ENCODE measurements around the gene SUN2.

The SUN2 gene

DNA sequence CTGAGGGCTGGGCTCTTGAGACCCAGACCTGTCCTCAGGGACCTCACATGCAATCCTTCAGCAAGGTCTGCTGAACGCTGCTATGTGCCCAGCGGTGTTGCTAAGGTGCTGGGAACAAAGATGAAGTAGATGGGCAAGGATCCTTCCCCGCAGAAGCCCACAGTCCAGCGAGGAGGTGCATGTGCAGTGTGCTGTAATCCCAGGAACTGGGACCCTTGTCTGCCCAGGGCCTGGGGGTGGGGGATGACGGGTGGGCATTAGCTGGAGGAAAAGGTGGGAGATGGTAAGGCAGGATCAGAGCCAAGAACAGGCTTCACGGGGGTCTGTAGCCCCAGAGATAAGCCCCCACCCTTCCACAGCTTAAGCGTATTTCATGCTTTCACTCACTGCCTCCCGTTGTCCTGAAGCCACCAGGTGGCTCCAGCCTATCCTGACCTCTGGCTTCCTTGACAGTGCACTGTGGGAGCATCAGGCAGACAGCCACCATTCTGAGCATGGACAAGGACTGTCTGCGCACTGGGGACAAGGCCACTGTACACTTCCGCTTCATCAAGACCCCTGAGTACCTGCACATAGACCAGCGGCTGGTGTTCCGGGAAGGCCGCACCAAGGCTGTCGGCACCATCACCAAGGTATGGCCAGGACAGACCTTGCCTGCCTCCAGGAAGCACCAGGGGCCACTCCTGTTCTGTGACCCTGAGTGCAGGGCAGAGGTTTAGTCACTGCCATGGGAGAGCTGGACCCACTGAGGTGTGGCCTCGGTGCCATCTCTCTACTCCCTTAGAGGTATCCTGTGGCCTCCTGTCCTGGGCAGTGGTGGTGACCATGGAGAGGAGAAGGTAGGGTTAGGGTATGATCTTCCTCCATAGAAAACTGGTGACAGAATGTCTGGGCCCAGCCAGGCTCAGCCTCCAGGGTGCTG lies 28.0 kb downstream of the SUN2 start:
- Mint-ChIP-seq H3K27ac (peak overlapping the region; percentile 42), H3K36me3 (ENCODE audit: low read depth) (peaks cover 100% of the 10 kb centered on the region), H3K4me3 (no peak overlapping the region), H3K4me1 (ENCODE audit: low read depth) (peaks cover 3% of the 10 kb centered on the region), H3K27me3 (no peaks in the 10 kb centered on the region), H3K9me3 (no peaks in the 10 kb centered on the region)
- DNase-seq, result no peak

DNA sequence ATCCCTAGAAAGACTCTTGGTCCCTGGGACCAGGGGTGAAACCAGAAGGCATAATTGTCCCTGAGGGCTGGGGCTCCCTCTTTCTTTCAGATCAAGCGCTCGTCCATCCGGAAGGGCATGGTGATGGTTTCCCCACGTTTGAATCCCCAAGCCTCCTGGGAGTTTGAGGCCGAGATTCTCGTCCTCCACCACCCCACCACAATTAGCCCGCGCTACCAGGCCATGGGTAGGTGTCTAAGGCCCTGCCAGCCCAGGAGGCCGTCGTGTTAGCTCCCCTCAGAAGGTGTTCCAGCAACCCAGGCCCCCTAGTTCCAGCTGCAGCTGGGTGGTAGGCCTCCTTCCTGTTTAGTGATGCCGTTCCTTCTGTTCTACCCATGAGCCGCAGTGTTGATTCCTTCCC lies 28.7 kb downstream of the SUN2 start:
- Mint-ChIP-seq H3K4me3 (no peak overlapping the region), H3K27ac (peak overlapping the region; percentile 48), H3K9me3 (no peaks in the 10 kb centered on the region), H3K27me3 (no peaks in the 10 kb centered on the region), H3K4me1 (ENCODE audit: low read depth) (peaks cover 2% of the 10 kb centered on the region), H3K36me3 (ENCODE audit: low read depth) (peaks cover 100% of the 10 kb centered on the region)
- no peak for DNase-seq

DNA sequence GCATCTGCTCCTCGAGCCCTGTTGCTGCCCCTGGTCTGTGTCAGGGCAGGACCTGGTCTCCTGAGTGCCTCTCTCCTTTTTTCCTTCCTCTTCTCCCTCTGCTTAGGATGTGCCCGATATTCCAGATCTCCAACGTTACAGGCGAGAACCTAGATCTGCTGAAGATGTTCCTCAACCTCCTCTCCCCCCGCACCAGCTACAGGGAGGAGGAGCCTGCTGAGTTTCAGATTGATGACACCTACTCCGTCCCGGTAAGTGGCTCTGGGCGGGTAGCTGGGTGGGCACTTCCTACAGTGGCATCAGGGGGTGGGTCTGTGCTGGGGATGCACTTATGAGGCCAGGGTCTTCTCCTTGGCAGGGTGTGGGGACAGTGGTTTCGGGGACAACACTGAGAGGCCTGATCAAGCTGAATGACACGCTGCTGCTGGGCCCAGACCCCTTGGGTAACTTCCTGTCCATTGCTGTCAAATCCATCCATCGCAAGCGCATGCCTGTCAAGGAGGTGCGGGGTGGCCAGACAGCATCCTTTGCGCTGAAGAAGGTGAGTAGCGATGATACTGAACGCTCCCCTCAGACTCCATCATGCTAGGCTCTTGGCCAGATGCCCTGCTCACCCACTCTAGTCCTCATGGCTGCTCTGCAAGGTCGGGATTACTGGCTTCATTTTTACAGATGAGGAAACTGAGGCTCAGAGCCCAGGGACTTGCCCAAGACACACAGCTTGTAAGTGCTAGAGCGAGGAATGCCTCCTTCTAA lies 29.7 kb downstream of the SUN2 start:
- DNase-seq, result no peak
- Mint-ChIP-seq H3K36me3 (ENCODE audit: low read depth) (peaks cover 99% of the 10 kb centered on the region), H3K27ac (peak overlapping the region; percentile 66), H3K9me3 (no peaks in the 10 kb centered on the region), H3K4me1 (ENCODE audit: low read depth) (no peaks in the 10 kb centered on the region), H3K4me3 (no peak overlapping the region), H3K27me3 (no peaks in the 10 kb centered on the region)

DNA sequence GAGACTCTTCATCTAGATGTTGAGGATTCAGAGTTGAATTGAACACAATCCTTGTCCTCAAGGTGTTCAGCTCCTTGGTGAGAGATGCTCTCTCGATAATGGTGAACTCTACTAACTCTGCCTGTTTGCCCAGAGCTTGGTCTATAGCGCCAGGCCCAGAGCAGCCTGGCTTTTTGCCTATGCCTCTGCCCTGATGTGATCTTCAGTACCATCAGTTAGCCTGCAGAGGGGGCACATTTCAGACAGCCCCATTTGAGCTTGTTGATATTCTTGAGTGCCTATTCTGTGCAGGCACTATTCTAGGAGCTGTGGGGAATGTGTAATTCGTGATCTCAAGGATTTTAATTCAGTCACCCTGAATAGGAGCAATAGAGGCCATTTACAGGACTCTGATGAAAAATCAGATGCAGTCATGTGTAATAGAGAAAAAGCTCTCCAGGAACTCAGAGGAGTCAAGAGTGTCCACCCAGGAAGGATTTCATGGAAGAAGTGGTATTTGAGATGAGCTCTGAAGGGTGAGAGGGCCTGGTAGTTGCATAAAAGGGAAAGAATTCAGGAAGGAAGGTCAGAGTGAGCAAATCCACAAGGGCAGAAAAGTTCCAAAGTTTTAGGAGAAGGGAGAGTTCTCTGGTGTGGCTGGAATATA lies 30.7 kb downstream of the SUN2 start:
- Mint-ChIP-seq H3K9me3 (no peaks in the 10 kb centered on the region), H3K4me3 (no peak overlapping the region), H3K27me3 (no peaks in the 10 kb centered on the region), H3K4me1 (ENCODE audit: low read depth) (no peaks in the 10 kb centered on the region), H3K36me3 (ENCODE audit: low read depth) (peaks cover 95% of the 10 kb centered on the region), H3K27ac (peak overlapping the region; percentile 66)
- no peak for DNase-seq

DNA sequence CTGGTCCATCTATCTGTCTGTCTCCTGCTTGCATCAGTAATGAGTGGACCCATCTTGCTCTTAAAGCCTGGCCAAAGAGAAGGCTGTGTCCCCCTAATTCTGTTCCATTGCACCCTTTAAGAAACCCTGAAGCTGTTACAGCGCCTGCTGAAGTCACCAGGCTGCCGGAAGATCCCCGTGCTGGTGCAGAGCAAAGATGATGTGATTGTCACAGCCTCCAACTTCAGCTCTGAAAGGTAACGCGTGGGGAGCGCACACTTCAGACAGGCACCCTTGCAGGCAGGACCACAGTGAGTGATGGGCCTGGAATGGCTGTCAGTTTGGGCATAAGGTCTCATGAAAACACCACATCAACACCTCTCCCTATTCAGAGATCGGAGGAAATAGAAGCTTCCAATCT lies 31.6 kb downstream of the SUN2 start:
- Mint-ChIP-seq H3K36me3 (ENCODE audit: low read depth) (peaks cover 92% of the 10 kb centered on the region), H3K9me3 (no peaks in the 10 kb centered on the region), H3K4me1 (ENCODE audit: low read depth) (no peaks in the 10 kb centered on the region), H3K27ac (no peak overlapping the region), H3K27me3 (no peaks in the 10 kb centered on the region), H3K4me3 (no peak overlapping the region)
- no peak for DNase-seq

DNA sequence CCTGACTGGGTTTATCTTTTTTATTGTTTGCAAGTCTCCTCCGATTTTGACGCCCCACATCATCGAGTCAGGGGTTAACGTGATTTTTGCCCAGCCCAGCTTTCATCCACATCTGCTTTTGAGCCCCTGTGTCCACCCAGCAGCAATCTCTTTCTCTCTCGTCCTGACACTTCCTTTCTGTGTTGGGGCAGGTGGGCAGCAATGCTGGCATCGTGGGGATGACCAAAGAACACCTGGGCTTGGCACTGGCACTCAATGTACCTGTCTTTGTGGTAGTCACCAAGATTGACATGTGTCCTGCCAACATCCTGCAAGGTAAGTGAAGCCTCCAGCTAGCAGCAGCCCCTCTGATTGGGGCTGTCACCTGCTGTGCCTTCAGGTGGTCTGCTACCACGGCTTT lies 34.2 kb downstream of the SUN2 start:
- DNase-seq, result no peak
- H3K36me3 Mint-ChIP-seq (ENCODE audit: low read depth), result peaks cover 91% of the 10 kb centered on the region

DNA sequence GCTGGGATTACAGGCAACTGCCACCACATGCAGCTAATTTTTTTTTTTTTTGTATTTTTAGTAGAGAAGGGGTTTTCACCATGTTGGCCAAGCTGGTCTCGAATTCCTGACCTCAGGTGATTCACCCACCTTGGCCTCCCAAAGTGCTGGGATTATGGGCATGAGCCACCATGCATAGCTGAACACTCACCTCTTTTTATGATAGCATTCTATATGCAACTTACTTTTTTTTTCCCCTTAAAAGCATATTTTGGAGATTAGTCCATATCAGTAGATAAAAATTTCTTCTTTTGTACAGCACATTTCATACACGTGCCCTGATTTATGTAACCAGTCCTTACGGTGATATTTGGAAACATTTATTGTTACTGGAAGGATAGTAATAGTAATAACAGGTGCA lies 35.4 kb downstream of the SUN2 start:
- Mint-ChIP-seq H3K9me3 (no peaks in the 10 kb centered on the region), H3K4me3 (no peak overlapping the region), H3K36me3 (ENCODE audit: low read depth) (peaks cover 91% of the 10 kb centered on the region)

More for the DNA sequence above, 34.2 kb downstream of the SUN2 start:
- Mint-ChIP-seq H3K9me3 (no peaks in the 10 kb centered on the region), H3K27ac (no peak overlapping the region), H3K27me3 (no peaks in the 10 kb centered on the region), H3K4me3 (no peak overlapping the region), H3K4me1 (ENCODE audit: low read depth) (peaks cover 3% of the 10 kb centered on the region)

DNA sequence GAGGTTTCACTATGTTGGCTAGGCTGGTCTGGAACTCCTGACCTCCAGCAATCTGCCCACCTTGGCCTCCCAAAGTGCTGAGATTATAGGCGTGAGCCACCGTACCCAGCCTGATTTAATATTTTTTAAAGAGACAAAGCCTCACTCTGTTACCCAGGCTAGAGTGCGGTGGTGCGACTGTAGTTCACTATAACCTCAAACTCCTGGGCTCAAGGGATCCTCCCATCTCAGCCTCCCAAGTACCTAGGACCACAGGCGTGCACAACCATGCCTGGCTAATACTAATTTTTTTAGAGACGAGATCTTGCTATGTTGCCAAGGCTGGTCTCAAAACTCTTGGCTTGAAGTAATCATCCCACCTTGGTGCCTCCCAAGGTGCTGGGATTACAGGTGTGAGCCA lies 36.6 kb downstream of the SUN2 start:
- peaks cover 90% of the 10 kb centered on the region for H3K36me3 Mint-ChIP-seq (ENCODE audit: low read depth)
- H3K27me3 Mint-ChIP-seq, result no peaks in the 10 kb centered on the region
- no peak overlapping the region for H3K4me3 Mint-ChIP-seq
- DNase-seq, result no peak
- no peak overlapping the region for H3K27ac Mint-ChIP-seq
- H3K9me3 Mint-ChIP-seq, result no peaks in the 10 kb centered on the region
- H3K4me1 Mint-ChIP-seq (ENCODE audit: low read depth), result peaks cover 12% of the 10 kb centered on the region

More for the DNA sequence above, 35.4 kb downstream of the SUN2 start:
- no peak overlapping the region for H3K27ac Mint-ChIP-seq
- DNase-seq, result no peak
- peaks cover 5% of the 10 kb centered on the region for H3K4me1 Mint-ChIP-seq (ENCODE audit: low read depth)
- no peaks in the 10 kb centered on the region for H3K27me3 Mint-ChIP-seq

DNA sequence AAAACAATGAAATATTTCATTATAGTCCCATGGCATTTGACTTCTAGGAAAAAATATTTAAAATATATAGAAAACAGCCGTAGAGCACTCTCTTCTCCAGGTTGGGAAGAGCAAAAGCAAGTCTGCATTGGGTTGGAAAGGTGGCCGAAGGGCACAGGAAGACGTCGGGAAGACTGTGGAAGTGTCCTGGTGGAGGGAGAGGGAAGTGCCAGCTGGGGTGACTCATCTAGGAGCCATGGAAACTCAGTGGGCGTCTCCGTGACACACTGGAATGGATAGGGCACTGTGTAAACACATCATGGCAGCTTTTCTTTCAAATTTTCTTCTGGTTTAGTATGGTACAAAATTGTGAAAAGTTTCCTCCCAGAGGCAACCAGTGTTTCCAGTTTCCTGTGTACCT lies 37.4 kb downstream of the SUN2 start:
- H3K27me3 Mint-ChIP-seq, result no peaks in the 10 kb centered on the region
- H3K9me3 Mint-ChIP-seq, result no peaks in the 10 kb centered on the region
- no peak overlapping the region for H3K4me3 Mint-ChIP-seq
- H3K4me1 Mint-ChIP-seq (ENCODE audit: low read depth), result peaks cover 17% of the 10 kb centered on the region
- peaks cover 86% of the 10 kb centered on the region for H3K36me3 Mint-ChIP-seq (ENCODE audit: low read depth)
- H3K27ac Mint-ChIP-seq, result peak overlapping the region; percentile 34
- DNase-seq, result no peak

DNA sequence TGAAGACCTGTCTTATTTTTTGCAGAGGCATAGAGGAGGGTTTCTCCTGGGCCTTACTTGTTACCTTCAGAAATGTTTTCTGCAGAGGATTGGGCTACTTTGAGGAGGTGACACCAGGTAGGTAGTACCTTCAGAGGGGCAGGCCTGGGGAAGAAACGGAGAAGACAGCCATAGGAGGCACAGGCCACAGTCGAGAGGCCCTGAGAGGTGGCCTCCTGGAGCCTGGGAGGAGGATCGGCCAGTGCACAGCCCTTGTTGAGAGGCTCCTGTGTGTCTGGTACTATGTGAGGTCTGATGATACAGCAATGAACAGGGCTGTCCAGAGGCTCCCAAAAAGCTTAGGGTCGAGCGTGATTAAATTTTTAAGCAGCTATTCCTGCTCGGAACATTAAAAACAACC lies 38.6 kb downstream of the SUN2 start:
- DNase-seq, result no peak
- Mint-ChIP-seq H3K27me3 (no peaks in the 10 kb centered on the region), H3K4me1 (ENCODE audit: low read depth) (peaks cover 29% of the 10 kb centered on the region), H3K36me3 (ENCODE audit: low read depth) (peaks cover 86% of the 10 kb centered on the region), H3K4me3 (no peak overlapping the region), H3K27ac (peak overlapping the region; percentile 53), H3K9me3 (no peaks in the 10 kb centered on the region)

DNA sequence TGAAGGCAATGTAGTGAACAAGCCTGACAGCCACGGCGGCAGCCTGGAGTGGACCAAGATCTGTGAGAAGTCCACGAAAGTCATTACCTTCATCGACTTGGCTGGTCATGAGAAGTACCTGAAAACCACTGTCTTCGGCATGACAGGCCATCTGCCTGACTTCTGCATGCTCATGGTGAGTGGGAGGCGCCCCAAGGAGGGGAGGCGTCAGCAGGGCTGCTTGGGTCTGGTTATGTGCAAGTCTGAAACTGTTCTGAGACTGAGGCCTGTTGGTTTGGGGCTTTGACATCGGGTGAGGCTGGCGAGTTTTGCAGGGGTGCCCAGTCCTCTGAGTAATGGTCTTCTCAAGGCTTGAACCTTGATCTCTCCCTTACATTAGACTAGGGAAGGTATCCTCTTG lies 39.0 kb downstream of the SUN2 start:
- H3K4me3 Mint-ChIP-seq, result no peak overlapping the region
- peaks cover 33% of the 10 kb centered on the region for H3K4me1 Mint-ChIP-seq (ENCODE audit: low read depth)
- H3K27ac Mint-ChIP-seq, result peak overlapping the region; percentile 3
- no peaks in the 10 kb centered on the region for H3K27me3 Mint-ChIP-seq
- no peaks in the 10 kb centered on the region for H3K9me3 Mint-ChIP-seq
- peaks cover 86% of the 10 kb centered on the region for H3K36me3 Mint-ChIP-seq (ENCODE audit: low read depth)
- peak; percentile 23 for DNase-seq

DNA sequence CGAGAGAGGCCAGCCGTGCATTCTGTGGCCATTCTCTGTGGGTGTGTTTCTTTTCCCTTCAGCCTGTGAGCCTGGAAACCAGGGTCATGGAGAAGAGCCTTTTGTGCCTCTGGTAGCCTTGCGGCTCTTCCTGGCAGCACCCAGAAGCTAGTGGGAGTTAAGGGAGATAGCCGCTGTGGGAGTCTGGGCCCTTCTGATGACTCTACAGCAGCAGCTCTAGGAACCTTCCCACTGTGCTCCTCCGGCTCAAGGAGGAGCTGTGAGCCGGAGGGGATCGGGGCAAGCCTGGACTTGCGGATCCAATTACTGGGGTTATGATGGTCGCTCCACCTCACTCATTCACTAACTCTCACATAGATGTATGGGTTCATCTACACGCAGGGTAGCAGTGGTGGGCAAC lies 39.5 kb downstream of the SUN2 start:
- peak overlapping the region; percentile 35 for H3K27ac Mint-ChIP-seq
- peaks cover 33% of the 10 kb centered on the region for H3K4me1 Mint-ChIP-seq (ENCODE audit: low read depth)
- H3K9me3 Mint-ChIP-seq, result no peaks in the 10 kb centered on the region
- no peak for DNase-seq
- H3K4me3 Mint-ChIP-seq, result no peak overlapping the region
- H3K27me3 Mint-ChIP-seq, result no peaks in the 10 kb centered on the region
- H3K36me3 Mint-ChIP-seq (ENCODE audit: low read depth), result peaks cover 86% of the 10 kb centered on the region

DNA sequence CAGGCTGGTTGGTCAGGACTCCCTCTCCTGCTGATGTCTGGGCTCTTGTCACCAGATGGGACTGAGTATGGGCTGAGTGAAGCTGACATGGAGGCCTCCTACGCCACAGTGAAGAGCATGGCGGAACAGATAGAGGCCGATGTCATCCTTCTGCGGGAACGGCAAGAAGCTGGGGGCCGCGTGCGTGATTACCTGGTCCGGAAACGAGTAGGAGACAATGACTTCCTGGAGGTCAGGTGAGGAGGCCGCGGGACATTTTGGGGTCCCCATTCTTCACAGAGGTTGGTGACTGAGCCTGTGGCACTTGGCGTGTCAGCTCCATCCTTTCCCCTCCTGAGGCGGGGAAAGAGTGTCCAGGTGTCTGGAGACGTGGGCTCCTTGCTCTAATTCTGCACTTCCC lies 39.9 kb downstream of the SUN2 start:
- Mint-ChIP-seq H3K4me1 (ENCODE audit: low read depth) (peaks cover 38% of the 10 kb centered on the region), H3K27me3 (no peaks in the 10 kb centered on the region), H3K27ac (peak overlapping the region; percentile 66), H3K4me3 (no peak overlapping the region), H3K9me3 (no peaks in the 10 kb centered on the region), H3K36me3 (ENCODE audit: low read depth) (peaks cover 86% of the 10 kb centered on the region)
- DNase-seq, result peak; percentile 14

DNA sequence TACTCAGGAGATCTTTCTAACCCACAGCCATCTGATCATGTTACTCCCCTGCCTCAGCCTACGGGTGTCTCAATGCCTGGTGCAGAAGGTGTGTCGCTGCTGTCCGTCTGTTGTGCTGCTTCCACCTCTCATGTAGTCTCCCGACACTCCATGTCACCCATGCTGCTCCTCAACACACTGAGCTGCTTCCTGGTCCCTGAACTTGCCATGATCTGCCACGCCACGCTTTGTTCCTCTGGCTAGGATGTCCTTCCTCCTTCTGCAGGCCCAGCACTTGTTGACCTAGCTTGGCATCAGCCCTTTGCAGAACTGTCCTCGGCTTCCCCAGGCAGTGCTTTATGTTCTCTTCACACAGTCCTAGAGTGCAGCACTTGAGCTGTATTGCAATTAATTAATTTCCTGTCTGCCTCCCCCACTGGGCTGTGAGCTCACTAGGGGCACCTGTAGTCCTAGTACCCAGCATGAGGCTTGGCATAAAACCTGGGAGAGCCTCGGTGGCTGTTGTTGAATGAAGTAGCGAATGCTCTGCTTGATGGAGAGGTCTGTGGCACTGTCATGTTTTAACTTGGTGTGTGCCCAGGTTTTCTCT lies 40.5 kb downstream of the SUN2 start:
- no peaks in the 10 kb centered on the region for H3K27me3 Mint-ChIP-seq
- H3K27ac Mint-ChIP-seq, result peak overlapping the region; percentile 24
- peaks cover 43% of the 10 kb centered on the region for H3K4me1 Mint-ChIP-seq (ENCODE audit: low read depth)
- H3K9me3 Mint-ChIP-seq, result no peaks in the 10 kb centered on the region
- no peak overlapping the region for H3K4me3 Mint-ChIP-seq
- H3K36me3 Mint-ChIP-seq (ENCODE audit: low read depth), result peaks cover 87% of the 10 kb centered on the region
- DNase-seq, result no peak

All from activated T-cell treated with anti-CD3 and anti-CD28 coated beads, Interleukin-2, amount 50 U/mL, for 24 hours (primary cell).